NCI-H1092 treated with DMSO at 0.1 percent for 48 hours (cell line): Measurements from ENCODE around the gene FMN1.

ENCODE experiments used
- DNase-seq: peaks from one replicate; lab custom pipeline; 2025; lab: John Stamatoyannopoulos, UW

FMN1 gene

DNA sequence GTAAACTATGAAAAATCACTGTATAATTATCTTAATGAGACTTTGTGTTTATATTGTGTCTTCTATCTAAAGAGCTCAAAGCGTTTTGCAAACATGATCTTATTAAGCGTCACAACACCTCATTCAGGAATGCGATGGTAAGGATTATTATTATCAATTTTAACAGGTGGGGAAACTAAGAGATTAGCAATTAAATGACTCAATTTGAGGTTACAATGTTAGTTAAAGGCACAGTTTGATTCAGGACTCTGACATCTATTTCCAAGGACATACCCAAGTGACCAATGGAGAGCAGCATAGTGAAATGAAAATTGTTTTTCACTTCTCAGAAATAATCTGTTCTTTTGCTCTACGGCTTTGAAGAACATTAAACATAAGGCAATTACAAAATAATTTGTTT, 74.6 kb downstream of the FMN1 start:
- DNase-seq: no peak

DNA sequence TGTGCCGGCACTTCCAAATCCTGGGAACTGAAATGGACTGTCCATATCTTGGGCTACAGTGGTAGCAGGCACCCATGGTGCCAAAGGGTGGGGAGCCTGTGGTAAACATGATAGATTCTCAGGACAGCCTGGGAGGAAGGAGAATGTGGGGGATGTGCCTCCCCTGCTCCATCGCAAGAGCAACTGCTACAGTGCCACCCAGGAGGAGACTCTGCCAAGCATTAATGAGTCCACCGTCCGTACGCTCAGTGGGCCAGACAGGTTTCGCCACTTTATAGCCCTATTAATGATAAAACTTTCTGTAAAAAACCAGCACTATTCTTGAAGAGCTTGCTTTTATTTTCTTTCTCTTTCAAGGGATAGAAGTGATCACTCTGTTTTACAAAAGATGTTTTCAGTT, 75.2 kb downstream of the FMN1 start:
- no peak for DNase-seq

DNA sequence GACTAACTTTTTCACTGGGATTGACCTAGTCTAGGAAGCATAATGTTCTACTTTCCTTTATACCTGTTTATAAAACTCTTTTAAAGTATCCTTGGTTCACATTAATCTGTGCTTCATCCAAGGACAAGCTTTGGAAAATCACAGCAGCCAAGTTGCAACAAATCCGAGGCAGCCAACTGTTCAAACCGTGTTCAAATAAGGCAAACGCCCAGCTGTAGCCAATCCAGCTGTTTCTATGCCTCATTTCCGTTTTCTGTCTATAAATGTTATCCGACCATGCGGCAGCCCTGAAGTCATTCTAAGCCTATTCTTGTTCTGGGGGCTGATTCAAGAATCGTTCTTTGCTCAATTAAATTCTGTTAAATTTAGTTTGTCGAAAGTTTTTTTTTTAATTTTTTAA, 78.3 kb downstream of the FMN1 start:
- DNase-seq: no peak

DNA sequence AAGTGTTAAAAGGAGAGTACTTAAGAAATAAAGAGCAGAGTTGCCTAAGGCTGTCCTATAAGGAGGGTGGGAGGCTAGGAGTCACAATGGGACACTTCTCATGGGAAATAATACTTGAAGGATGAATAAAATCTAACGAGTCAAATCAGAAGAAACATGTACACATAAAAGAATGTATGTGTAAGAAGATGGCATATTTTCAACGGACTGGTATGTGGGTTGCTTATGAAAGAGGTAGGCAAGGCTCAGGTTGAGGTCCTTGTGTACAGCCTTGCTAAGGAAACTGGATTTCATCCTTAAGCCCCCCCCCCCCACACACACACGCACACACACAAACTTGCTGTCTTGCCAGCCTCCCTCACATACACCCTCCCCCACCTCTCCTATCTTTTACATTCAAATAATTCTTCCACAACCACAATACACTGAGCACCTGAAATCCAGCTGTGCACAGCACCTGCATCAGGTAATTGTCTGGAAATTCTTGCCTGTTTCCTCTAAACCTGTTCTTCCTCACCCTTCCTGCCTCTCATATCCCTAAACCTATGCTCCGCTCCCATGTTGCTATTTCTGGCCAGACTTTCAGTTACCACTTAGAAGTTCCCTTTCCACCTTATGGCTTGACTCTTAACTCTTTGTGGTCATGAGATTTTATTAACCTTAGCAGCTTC, 79.2 kb downstream of the FMN1 start:
- no peak for DNase-seq

DNA sequence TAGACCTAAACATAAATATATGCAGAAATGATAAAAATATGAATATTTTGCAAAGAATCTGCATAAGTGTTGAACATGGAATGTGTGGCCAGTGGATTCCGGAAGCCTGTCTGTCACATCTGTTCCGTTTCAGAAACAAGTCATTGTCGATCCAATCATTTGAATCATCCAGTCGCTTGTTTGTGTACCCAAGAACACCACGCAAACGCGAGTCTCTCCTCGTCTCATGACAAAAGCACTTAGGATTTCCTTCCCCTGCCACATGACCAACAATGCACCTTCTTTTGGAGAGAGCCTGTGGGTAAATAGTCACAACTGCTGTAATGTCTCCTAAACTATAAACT, 80.2 kb downstream of the FMN1 start:
- DNase-seq: no peak

DNA sequence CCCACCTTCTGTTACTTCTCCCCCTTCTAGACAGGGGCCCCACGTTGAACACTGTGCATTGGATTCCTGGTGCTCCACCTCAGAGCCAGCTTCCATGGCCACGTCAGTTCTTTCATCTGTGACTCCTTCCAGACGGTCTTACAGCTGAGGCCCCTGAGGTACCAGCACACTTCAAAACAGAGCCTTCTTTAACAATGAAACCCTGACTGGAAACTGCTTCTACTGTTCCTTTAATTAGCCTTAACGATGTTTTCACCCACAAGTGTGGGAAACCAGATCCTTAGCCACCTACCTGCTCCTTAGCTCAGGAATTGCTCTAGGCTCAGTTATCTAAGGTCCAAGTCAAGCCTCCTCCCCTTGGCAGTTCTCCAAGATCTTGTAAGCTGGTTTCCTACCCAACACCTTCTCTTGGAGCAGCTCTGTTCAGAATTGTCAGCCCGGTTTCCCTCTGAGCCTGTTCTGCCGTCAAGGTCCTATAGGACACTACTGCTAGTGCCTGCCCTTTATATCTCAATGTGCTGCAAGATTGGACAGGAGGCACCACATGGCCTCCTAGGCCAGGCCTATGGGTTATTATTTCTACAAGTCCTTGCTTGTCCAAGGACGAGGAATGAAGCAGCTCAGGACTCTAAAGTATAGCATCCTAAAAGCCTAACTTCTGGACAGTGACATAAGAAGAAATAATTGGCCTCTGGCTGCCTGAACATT, 80.7 kb downstream of the FMN1 start:
- DNase-seq: no peak

DNA sequence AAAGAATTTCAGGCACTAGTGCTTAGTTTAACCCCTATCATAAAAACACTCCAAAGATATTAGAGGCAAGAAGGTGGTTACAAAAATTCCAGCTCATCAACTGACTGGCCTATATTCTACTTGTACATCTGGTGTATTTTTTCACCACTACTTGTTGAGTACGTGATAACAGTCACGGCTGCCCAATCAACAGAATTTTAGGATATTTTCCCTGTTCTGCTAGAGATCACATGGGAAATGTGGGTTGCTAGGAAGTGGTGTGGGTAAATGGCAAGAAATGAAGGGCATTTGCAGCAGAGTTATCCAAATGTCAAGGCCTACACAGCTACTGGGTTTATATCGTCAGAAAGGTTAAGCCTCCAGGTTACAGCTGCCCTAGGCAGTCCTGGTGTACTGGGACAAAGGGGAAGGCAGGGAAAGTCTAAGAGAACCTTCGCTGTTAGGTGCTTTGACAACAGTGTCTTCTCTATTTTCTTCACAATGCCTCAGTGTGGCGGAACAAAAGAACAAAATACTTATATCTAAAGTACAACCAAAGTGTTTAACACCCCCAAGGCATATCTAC, 81.9 kb downstream of the FMN1 start:
- DNase-seq: no peak

DNA sequence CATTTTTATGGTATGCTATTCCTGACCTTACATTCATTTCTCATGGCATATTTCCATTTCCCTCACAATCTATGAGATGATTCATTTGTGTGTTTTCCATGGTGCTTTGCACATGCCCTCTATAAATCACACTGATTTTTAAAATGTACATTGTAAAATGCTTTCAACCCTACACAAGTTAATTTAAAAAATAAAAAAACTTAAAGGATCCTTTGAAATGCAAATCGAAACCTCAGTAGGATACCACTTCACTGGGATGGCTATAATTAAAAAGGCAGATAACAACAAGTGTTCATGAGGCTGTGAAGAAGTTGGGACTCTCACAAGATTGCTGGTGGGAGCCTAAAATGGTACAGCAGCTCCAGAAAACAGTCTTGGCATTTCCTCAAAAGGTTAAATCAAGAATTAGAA, 83.5 kb downstream of the FMN1 start:
- no peak for DNase-seq

DNA sequence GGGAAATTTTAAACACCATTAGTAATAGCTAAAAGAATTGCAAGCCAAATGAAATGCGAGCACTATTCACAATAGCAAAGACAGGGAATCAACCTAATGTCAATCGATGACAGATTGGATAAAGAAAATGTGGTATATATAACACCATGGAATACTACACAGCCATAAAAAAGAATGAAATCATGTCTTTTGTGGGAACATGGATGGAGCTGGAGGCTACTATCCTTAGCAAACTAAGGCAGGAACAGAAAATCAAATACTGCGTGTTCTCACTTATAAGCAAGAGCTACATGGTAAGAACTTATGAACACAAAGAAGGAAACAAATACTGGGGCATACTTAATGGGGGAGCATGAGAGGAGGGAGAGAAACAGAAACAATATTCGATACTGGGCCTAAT, 85.2 kb downstream of the FMN1 start:
- DNase-seq: no peak

DNA sequence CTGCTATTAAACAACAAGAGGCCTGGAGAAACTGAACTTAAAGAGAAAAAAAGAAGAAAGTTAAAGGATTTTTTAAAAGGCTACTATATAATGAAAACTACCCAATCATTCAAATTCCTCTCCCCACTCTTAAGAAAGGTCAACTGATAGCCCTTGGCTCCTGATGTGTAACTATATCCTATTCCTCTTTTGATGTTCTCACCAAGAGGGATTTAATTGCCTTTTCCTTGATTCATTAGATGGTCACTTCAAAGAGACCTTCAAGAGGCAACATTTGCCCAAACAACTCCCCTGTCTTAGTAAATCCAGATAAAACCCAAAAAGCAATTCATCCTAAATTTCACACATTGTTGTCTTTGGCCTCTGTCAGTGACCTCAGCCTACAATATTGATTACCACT, 86.0 kb downstream of the FMN1 start:
- no peak for DNase-seq

DNA sequence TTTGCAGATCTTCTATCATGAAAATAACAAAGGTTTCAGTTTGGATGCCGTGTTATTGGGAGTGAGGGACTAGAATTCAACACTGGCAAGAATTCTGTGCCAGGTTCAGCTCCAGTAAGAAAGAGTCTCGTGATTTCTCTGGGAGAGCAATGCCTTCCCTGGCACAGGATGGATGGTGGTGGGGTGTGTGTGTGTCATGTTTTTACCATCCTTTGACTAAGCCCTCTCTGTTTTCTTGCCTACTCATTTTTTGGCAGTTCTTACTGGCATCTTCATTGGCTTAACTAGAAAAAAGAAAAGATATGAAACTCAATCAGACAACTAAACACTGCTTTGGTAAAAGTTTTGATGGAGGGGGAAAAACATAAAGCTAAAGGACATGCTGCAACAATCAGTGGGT, 86.6 kb downstream of the FMN1 start:
- no peak for DNase-seq

DNA sequence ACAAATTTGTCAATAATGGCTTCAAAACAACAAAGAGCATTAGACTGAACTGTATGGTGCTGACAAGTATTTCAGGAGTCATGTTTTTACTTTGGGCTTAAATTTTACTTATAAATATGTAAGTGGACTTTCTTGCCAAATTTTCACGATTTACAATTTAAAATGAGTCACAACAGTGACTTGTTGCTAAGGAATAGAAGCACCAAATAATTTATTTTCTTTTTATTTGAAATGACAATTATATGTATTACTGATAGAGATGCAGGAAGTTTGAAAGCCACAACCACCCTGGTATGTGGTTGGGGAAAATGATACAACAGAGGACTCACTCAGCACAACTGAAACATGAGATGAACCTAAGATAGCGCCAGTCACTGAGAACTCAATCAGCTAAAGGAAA, 90.3 kb downstream of the FMN1 start:
- DNase-seq: no peak

DNA sequence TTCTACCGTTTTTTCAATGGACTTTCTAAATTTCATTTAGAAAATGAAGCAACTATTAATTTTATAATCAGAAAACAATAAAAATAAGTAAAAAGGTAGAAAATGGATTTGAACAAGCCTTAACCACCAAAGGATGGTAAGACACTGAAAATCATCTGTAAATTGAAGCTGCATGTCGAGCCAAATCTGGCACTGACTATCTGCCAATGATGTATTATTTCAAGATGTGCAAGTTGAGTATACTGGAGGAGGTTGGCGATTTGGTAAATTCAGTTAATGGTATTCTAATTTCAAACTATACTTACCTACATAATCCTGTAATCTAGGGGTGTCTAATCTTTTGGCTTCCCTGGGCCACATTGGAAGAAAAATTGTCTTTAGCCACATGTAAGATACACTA, 93.5 kb downstream of the FMN1 start:
- DNase-seq: no peak

DNA sequence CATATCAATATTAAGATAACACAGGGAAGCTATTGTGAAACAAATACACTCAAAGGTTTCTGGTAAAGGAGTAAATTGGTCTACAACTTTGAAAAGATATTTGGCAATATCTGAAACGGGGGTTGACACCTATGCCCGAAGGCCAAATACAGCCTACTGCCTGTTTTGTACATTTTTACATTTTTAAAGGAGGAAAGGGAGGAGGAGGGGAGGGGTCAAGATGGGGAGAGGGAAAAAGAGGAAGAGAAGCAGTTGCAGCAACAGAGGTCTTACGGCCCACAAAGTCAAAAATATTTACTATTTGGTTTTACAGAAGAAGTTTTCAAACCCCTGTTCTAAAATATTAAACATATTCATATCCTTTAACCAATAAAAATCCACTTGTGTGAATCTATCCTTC, 94.2 kb downstream of the FMN1 start:
- DNase-seq: no peak

DNA sequence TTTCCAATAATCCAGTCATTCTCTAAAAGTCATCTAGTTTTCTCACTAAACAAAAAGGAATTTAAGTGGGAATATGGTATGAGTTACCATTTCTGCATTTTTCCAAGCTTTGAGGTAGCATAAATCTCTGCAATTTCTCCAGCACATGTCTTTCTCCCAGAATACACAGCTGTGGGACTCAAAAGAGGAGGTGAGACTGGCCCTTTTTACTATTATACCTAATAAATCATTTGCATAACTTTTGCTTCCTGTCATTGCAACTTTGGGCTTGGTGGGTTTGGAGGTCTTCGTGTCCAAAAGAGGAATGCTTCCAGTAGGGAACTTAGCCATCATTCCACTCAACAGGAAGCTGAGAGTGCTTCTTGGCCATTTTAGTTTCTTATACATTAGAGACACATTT, 94.8 kb downstream of the FMN1 start:
- DNase-seq: no peak

DNA sequence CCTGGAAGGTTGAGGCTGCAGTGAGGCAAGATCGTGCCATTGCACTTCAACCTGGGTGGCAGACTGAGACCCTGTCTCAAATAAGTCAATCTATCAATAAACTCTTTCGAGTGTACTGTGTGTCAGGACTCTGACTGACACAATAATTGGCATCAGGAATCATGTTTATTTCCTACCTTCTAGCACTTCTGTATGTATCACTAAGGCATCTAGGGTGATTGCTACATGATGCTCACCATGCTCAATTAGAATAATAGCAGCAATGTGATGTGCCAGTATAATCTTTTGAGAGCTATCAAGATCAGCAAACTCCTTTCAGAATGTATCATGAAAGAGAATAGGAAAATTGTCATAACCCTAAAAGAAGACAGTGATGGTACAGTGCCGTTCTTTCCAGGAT, 95.3 kb downstream of the FMN1 start:
- no peak for DNase-seq

DNA sequence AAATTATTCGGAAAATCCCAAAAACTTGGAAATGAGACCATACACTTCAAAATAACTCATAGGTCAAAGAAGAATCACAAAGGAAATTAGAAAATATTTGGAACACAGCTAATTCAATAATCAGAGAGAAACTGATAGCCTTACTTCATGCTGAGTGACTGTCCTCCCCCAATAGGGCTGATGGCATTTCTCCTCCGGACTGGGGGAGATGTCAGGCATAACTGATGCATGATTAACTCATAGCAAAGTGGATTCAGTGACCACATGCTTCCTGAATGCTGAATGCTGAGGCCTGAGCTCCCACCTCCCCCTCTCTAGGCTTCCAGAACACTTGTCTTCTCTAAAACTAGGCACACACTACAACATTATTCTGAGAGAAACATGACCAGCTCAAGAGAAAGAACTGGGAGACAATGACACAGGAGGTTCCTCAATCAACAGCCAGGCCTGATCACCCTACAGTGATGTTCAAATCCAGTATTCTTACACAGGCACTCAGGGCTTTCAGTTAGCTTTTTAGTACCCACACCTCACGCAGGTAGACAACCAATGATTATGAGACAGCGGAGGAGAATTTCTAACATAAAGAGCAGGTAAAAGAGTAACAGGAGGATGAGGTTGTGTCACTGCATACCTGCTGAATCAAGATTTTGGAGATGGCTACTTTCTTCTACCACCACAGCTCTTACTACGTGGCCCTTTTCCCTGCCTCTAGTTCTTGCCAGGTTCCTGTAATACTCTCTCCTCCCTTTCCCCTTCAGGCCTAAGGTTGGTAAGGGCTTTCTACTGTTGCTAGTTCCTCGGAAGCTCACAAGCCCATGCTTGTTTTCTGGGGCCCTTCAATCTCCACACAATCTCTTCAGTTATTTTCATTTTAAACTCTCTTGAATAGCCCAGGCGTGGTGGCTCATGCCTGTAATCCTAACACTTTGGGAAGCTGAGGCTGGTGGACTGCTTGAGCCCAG, 96.1 kb downstream of the FMN1 start:
- no peak for DNase-seq

DNA sequence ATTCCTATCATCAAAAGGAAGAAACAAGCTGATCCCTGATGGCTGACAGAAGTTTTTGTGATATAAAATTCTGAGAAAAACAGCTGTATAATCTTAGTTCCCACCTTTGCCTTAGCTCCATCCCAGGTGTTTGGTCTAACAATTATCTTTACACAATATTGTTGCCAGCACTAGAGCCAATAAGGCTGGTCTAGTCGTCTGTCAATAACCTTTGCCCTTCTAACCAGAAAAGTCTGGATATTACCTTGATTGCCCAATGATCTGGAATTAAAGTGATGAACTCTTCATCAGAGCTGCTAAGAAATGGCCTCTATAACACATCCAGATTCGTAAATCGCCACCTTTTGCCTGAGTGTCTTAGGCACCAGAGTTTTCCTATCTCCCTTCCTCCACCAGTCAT, 98.4 kb downstream of the FMN1 start:
- DNase-seq: no peak

DNA sequence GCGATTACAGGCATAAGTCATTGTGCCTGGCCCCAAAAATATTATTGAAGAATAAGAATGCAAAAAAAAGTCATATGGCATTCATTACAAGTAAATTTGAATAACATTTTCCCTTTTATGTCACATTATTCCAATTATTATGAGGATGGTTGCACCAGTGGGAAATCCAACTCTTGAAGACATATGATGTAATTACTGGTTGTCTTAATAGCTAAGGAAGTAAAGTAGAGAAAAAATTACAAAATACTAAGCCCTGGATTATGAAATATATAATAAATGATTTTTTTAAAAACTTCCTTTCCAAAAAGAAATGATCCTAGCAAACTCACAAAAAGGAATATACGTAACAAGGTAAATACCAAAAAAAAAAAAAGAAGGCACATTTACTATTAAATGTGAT, 98.9 kb downstream of the FMN1 start:
- no peak for DNase-seq

DNA sequence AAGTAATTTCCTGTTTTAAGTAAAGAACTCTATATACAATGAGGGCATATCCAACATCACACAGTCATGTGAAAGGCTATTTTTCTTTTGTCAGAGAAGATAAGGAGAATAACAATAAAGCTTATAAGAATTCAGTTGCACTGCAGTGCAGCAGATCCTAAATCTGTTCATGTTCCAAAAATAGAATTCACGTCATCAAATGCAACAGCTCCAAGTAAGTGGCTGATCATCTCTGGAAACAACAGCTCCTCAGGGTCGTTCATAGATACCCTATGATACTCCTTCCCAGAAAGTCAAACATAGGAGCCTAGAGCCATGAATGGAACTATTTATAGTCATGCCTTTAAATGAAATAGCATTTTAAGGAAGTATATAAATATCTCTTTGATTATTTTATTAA, 100.2 kb downstream of the FMN1 start:
- DNase-seq: no peak

DNA sequence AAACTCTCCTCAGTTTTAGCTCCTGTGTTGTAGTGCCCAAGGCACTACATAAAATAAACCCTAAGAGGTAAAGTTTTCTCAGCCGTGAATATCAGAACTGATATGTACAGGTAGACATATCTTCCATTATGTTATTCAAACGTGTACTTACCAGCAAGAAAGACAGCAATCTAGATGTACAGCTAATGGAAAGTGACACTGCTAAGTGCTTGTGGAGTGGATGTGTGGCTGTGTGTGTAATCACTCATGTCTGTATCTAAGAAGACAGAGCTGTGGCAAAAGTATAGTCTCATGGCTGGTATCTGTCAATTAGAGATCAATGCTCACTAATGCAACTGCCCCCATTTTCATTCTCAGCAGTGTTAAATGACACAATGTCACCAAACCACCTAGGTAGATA, 101.3 kb downstream of the FMN1 start:
- no peak for DNase-seq

DNA sequence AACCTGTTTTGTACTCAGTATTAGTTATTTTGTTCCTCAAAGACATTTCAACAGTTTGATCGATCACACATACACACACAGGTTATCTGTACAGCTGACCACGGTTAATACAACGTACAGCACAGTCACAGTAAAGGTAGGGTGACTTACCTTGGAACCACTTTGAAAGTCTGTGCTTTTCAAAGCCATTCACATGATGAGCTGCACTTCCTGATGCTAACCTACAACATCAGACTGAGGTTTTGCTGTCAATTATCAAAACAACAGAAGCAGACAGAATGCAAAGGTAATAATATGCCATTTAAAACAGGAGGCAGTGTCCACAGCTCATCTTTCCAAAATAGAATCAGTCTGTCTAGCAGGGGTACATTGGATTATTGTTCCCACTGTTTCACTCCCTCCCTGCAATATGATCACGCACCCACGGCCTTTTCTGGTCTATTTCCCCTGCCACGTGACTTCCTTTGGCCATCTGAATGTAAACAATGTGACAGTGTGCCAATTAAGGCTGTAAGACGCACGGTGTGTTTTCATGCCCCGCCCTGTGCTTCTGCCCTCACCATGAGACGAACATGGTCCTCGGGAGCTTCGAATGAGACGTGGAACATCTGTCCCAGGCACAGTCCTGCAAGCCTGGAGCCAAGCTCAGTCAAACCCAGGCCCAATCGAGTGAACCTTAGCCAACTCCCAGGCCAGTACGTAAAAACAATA, 102.4 kb downstream of the FMN1 start:
- DNase-seq: no peak
